Measurements from ENCODE around the gene SPOUT1.
"Not testable (repeated sequence)": the region's sequence is repeated elsewhere in the genome, so short reads cannot be mapped to it uniquely, and the experiment has no call there.

Gene SPOUT1, protein sequence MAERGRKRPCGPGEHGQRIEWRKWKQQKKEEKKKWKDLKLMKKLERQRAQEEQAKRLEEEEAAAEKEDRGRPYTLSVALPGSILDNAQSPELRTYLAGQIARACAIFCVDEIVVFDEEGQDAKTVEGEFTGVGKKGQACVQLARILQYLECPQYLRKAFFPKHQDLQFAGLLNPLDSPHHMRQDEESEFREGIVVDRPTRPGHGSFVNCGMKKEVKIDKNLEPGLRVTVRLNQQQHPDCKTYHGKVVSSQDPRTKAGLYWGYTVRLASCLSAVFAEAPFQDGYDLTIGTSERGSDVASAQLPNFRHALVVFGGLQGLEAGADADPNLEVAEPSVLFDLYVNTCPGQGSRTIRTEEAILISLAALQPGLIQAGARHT

DNA sequence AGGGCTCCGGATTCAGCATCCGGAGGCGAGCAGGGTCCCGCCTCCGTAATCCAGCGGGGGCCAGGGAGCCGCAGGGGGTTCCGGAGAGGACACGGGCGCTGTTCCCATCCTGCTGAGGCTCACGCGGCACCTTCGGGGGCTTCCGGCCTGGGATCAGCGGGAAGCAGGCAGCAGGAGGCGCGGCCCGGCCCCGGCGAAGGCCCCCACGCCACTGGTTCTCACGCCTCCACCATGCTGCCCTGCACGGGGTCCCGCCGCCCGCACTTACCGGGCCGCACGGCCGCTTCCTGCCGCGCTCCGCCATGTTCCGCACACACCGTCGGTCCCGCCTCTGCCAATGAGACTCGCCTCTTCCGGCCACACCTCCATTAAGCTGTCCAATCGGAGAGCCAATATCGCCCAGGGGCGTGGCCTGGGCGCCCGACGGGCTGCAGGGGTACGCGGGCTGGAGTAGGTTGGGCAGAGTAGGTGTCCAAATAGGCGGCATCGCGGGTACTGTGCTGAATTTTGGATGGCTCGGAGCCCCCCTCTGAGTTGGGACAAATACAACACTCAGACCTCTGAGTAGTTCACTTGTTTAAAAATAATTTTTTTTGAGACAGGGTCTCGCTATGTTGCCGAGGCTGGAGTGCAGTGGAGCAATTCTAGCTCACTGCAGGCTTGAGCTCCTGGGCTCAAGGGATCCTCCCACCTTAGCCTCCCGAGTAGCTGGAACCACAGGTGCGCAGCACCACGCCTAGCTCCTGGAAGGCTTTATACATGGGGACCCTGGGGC lies at the start of gene SPOUT1:
SPOUT1 (minus strand) TSS at position 318 of the 775 bp plus-strand sequence; CDS start at position 304, 14 bp downstream.
- DNase-seq = peak; percentile 67

DNA sequence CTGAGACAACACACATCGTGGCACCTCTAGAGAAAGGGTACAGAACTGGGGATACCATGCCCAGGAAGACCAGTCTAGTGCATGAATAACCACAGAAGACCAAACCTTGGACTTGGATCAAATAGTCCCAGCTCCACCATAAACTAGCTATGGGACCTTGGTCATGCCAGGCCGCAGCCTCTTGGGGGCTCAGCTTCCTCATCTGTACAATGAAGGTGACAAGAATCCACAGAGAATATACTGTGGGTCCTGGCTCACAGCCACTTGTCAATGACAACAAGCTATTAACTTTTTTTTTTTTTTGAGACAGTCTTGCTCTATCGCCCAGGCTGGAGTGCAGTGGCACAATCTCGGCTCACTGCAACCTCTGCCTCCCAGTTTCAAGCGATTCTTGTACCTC lies 48.3 kb upstream of the SPOUT1 start:
- no peak for DNase-seq

DNA sequence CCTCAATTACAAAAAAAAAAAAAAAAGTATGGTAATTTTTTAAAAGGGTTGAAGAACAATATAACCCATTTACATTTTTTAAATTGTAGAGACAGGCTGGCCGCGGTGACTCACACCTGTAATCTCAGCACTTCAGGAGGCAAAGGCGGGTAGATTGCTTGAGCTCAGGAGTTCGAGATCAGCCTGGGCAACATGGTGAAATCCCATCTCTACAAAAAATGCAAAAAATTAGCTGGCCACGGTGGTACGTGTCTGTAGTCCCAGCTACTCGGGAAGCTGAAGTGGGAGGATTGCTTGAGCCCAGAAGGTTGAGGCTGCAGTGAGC lies 41.3 kb upstream of the SPOUT1 start:
- not testable (repeated sequence) for DNase-seq

DNA sequence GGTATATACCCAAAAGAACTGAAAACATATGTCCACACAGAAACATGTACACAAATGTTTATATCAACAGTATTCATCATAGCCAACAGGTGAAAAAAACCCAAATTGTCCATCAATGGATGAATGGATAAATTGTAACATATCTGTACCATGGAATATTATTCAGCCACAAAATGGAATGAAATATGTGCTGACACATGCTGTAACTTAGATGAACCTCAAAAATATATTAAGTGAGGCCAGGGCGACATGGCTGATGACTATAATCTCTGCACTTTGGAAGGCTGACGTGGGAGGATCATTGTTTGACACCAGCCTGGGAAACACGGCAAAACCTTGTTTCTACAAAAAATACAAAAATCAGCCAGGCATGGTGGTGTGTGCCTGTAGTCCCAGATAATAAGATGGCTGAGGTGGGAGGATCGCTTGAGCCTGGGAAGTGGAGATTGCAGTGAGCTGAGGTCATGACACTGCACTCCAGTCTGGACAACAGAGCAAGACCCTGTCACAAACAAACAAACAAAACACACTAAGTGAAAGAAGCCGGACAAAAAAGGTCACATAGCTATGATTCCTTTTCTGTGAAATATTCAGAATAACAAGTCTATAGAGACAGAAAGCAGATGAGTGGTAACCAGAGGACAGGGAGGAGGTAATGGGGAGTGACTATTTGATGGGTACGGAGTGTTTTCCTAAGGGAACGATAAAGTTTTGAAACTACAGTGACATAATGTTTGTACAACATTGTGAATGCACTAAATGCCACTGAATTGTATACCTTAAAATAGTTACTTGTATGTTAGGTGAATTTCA lies 40.7 kb upstream of the SPOUT1 start:
- no peak for DNase-seq

DNA sequence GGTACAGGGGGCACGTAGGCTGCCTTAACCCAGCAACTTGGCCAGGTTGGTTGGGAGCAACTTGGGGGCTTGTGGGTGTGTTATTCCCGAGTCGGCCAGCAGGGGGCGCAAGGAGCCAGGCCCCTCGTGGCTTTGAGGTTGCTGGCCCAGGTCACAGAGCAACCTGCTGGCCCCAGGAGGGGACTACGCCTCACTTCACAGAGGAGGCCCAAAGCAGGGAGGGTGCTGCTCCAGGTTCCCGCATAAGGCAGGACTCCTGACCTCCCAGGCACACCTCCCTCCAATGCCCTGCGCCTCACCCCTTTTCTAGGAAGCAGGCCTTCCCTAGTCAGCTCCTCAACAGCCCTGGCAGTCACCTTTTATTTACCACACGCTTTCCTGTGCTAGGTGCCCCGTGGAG lies 34.1 kb upstream of the SPOUT1 start:
- DNase-seq = peak; percentile 11

DNA sequence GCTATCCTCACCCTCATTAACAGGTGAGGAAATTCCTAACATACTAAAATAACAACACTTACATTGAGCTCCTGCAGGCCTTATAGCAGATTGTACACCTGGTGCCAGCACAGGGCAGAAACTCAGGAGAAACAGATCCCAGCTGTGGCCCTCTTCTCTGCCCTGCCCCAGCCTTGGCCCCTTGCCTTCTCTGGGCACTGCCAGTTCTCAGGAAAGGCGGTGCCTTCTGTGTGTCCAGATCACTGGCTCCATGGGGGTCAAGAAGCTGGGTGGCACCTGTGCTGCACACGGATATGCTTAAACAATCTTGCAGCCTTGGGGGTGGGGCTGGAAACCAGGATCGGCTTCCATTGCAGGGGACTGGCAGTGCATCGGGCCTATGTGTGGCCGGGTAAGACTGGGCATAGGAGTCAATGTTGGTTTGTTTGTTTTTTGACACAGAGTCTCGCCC lies 32.8 kb upstream of the SPOUT1 start:
- DNase-seq = no peak

DNA sequence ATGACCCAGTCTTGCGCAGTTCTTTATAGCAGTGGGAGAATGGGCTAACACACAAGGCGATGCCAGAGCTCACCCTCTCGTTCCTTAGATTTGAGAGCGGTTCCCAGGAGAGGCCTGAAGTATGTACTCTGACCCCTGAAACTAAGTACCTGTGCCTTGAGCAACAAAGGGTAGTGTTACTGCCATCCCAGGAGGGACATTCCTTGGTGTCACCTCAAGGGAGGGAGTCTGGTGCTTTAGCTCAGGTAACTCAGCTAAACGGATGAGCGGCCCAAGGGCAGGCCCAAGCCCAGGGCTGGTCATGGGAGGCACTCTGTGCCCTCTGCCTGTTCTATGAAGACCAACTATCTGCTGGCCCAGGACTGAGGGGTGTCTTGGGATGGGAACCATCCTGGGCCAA lies 31.9 kb upstream of the SPOUT1 start:
- DNase-seq = no peak

DNA sequence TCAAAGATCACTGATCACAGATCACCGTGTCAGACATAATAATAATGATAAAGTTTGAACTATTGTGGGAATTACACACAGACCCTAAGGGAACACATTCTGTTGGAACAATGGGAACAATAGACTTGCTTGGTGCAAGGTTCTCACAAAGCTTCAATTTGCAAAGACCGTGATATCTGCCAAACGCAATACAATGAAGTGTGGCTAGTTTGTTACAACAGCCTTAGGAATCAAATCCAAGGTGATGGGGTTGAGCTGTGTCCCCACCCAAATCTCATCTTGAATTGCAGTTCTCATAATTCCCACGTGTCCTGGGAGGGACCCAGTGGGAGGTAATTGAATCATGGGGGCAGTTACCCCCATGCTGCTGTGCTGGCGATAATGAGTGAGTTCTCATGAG lies 31.3 kb upstream of the SPOUT1 start:
- DNase-seq = no peak

DNA sequence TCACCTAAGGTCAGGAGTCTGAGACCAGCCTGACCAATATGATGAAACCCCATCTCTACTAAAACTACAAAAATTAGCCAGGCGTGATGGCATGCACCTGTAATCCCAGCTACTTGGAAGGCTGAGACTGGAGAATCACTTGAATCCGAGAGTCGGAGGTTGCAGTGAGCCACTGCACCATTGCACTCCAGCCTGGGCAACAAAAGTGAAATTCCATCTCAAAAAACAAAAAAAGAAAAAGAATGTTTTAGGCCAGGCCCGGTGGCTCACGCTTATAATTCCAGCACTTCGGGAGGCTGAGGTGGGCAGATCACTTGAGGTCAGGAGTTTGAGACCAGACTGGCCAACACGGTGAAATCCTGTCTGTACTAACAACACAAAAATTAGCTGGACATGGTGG lies 28.9 kb upstream of the SPOUT1 start:
- DNase-seq = not testable (repeated sequence)

DNA sequence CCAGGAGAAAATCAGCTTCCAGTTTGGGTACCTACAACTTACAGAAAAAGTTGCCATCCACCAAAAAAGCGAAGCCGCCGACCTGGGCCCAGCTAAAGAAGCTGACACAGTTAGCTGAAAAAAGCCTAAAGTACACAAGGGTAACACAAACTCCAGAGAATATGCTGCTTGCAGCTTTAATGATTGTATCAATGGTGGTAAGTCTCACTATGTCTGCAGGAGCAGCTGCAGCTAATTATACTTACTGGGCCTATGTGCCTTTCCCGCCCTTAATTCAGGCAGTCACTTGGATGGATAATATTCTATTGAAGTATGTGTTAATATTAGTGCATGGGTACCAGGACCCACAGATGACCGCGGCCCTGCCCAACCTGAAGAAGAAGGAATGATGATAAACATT lies 24.9 kb upstream of the SPOUT1 start:
- not testable (repeated sequence) for DNase-seq

- DNase-seq = not testable (repeated sequence)
These were observed 23.1 kb upstream of the SPOUT1 start for GRCh38 chr9:128852646-128853045.

GRCh38 chr9:128851779-128852600 lies 22.4 kb upstream of the SPOUT1 start:
- not testable (repeated sequence) for DNase-seq

DNA sequence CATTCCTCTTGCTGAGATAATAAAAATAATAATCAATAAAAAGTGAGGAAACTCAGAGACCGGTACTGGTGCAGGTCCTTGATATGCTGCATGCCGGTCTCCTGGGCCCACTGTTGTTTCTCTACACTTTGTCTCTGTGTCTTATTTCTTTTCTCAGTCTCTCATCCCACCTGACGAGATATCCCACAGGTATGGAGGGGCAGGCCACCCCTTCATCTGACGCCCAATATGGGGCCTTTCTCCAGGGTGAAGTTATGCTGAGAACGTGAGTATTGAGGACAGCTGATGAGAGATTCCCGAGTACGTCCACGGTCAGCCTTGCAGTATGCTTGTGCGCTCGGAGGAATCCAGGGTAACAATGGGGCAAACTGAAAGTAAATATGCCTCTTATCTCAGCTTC lies 21.4 kb upstream of the SPOUT1 start:
- DNase-seq = not testable (repeated sequence)

- DNase-seq = no peak
These were observed 18.2 kb upstream of the SPOUT1 start for GRCh38 chr9:128847803-128848202.

GRCh38 chr9:128846680-128847030 lies 17.1 kb upstream of the SPOUT1 start:
- no peak for DNase-seq

DNA sequence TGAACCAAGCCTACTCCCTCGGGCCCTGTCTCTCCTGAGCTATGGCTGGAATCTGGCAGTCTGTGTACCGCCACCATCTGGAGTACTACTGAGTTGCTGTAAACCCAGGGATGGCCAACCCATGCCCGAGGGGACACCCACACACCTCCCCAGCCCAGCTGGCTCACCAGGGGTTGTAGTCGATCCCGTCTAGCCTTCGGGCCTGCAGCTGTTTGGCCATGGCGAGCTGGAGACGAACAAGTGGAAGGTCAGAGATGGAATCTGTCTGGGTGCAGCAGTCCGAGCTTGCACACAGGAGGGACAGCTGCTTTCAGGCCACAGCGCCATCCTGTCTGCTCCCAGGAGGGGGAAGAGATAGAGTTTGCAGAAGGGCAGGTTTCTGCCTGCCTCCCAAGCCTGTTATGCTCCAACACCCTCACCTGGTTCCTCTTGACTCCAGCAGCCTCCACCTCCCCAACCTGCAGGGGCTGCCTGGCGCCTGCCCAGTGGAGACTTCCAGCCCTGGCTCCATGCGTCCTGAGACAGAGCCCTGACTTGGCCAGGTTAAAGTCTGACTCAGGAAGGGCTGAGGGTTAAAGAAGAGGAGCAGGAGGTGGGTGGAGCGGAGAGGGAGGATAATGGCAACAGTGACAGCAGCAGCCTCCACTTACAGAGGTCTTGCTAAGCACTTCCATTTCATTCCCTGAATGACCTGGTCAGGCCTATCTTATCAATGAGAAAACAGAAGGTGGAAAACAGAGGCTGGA lies 15.8 kb upstream of the SPOUT1 start:
- no peak for DNase-seq

DNA sequence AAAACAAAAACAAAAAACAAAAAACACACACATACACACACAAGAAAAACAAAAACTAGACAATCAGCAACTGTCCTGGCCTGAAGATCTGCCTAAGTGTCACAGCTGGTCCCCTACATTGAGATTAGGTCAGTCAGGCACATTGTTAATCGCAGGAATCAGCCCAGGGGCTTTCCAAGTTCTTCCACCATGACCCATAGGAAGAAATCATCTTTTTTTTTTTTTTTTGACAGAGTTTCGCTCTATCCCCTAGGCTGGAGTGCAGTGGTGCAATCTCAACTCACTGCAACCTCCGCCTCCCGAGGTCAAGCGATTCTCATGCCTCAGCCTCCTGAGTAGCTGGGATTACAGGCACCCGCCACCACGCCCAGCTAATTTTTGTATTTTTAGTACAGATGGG lies 13.6 kb upstream of the SPOUT1 start:
- DNase-seq = not testable (repeated sequence)

GRCh38 chr9:128841694-128842492 lies 12.3 kb upstream of the SPOUT1 start:
- DNase-seq = no peak

DNA sequence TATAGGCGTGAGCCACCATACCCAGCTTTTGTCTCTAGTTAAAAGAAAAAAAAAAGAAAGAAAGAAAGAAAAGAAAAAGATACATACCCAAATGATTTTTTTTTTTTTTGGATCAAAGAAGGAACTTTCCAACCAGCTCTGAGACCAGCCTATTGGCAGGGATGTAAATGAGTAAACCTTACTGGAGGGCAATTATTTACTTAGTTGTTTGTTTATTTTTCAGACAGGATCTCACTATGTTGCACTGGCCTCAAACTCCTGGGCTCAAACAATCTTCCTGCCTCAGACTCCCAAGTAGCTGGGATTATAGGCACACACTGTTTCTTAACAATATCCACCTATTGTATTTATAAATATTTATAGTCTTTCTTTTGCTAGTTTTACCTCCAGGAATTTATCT lies 10.9 kb upstream of the SPOUT1 start:
- no peak for DNase-seq

- DNase-seq = no peak
These were observed 8.7 kb upstream of the SPOUT1 start for GRCh38 chr9:128838338-128838737.

Data from NCI-H1048 (cell line).